H9 (cell line): ENCODE data around the gene ZNF544. TPM values are rescaled to one million over a fixed set of nuclear protein-coding genes. Genes with fewer than 3 reads are reported as not detected.
A peak's percentile ranks its signal among the peaks of the same experiment; 100 is the strongest.

Experiments used
- DNase-seq: peaks from one replicate; pipeline ENCODE4 v3.0.0-alpha.2; 2017
- H2AFZ ChIP-seq: one replicate; pipeline ENCODE4 v1.6.1; 2013; ENCODE audit warnings: mild to moderate bottlenecking, low read length, control low read depth, moderate library complexity
- H2AK5ac ChIP-seq: 2 replicates; pipeline ENCODE4 v1.6.1; 2013; ENCODE audit warnings: low read length, control low read depth, mixed read lengths; ENCODE audit not compliant: insufficient read length
- H2BK120ac ChIP-seq: one replicate; pipeline ENCODE4 v1.6.1; 2013; ENCODE audit warnings: low read depth, mild to moderate bottlenecking, low read length, control low read depth, inconsistent platforms; ENCODE audit not compliant: poor library complexity, severe bottlenecking
- H2BK12ac ChIP-seq: 2 replicates; pipeline ENCODE4 v1.6.1; 2013; ENCODE audit warnings: low read length, control low read depth, mixed read lengths, low read depth; ENCODE audit not compliant: insufficient read length
- H2BK15ac ChIP-seq: 2 replicates; pipeline ENCODE4 v1.6.1; 2013; ENCODE audit warnings: low read depth, low read length, control low read depth
- H2BK20ac ChIP-seq: one replicate; pipeline ENCODE4 v1.6.1; 2013; ENCODE audit warnings: low read depth, mild to moderate bottlenecking, low read length, control low read depth, inconsistent platforms; ENCODE audit not compliant: poor library complexity, severe bottlenecking
- H2BK5ac ChIP-seq: 2 replicates; pipeline ENCODE4 v1.6.1; 2013; ENCODE audit warnings: low read length, control low read depth, mixed read lengths; ENCODE audit not compliant: insufficient read length
- H3K14ac ChIP-seq: 2 replicates; pipeline ENCODE4 v1.6.1; 2013; ENCODE audit warnings: low read length, control low read depth; ENCODE audit not compliant: insufficient read depth
- H3K18ac ChIP-seq: 2 replicates; pipeline ENCODE4 v1.6.1; 2013; ENCODE audit warnings: low read depth, mild to moderate bottlenecking, mixed read lengths, low read length, control low read depth; ENCODE audit not compliant: insufficient read length
- H3K23ac ChIP-seq: 2 replicates; pipeline ENCODE4 v1.6.1; 2013; ENCODE audit warnings: low read length, control low read depth, mixed read lengths, low read depth; ENCODE audit not compliant: insufficient read length
- H3K23me2 ChIP-seq: 2 replicates; pipeline ENCODE4 v1.6.1; 2013; ENCODE audit warnings: low read depth, mild to moderate bottlenecking, mixed read lengths, low read length, control low read depth; ENCODE audit not compliant: insufficient read length, poor library complexity, severe bottlenecking
- H3K27ac ChIP-seq: 2 replicates; pipeline ENCODE4 v1.5.1; 2013; ENCODE audit warnings: low read length, control low read depth, mixed read lengths, low read depth; ENCODE audit not compliant: insufficient read length
- H3K27me3 ChIP-seq: 2 replicates; pipeline ENCODE4 v1.6.1; 2013; ENCODE audit warnings: low read length, control low read depth, inconsistent platforms; ENCODE audit not compliant: insufficient read depth
- H3K4ac ChIP-seq: 2 replicates; pipeline ENCODE4 v1.6.1; 2013; ENCODE audit warnings: low read depth, mild to moderate bottlenecking, control low read depth, inconsistent platforms, low read length, moderate library complexity
- H3K4me1 ChIP-seq: 2 replicates; pipeline ENCODE4 v1.6.1; 2013; ENCODE audit warnings: low read length, control low read depth, inconsistent platforms; ENCODE audit not compliant: insufficient read depth
- H3K4me2 ChIP-seq: 2 replicates; pipeline ENCODE4 v1.6.1; 2013; ENCODE audit warnings: low read length, control low read depth, mixed read lengths; ENCODE audit not compliant: insufficient read length, insufficient read depth
- H3K56ac ChIP-seq: 2 replicates; pipeline ENCODE4 v1.6.1; 2013; ENCODE audit warnings: low read depth, mild to moderate bottlenecking, mixed read lengths, low read length, control low read depth; ENCODE audit not compliant: insufficient read length
- H3K79me1 ChIP-seq: 2 replicates; pipeline ENCODE4 v1.6.1; 2013; ENCODE audit warnings: low read depth, mild to moderate bottlenecking, moderate library complexity, low read length, control low read depth, inconsistent platforms; ENCODE audit not compliant: insufficient read depth, poor library complexity, severe bottlenecking
- H3K79me2 ChIP-seq: 2 replicates; pipeline ENCODE4 v1.6.1; 2013; ENCODE audit warnings: low read length, control low read depth, inconsistent platforms; ENCODE audit not compliant: insufficient read depth
- H3K9ac ChIP-seq: 2 replicates; pipeline ENCODE4 v1.6.1; 2013; ENCODE audit warnings: low read length, control low read depth, mixed read lengths; ENCODE audit not compliant: insufficient read length; ENCODE audit errors: extremely low read depth
- H3K9me3 ChIP-seq: one replicate; pipeline ENCODE4 v1.6.1; 2013; ENCODE audit warnings: low read depth, low read length, inconsistent platforms; ENCODE audit not compliant: control insufficient read depth
- H3T11ph ChIP-seq: one replicate; pipeline ENCODE4 v1.6.1; 2013; ENCODE audit warnings: mild to moderate bottlenecking, low read length, control low read depth, inconsistent platforms
- H4K20me1 ChIP-seq: one replicate; pipeline ENCODE4 v1.6.1; 2013; ENCODE audit not compliant: control insufficient read depth, insufficient read length, insufficient read depth
- H4K5ac ChIP-seq: 2 replicates; pipeline ENCODE4 v1.6.1; 2013; ENCODE audit warnings: low read depth, mild to moderate bottlenecking, mixed read lengths, low read length, control low read depth; ENCODE audit not compliant: insufficient read length
- H4K8ac ChIP-seq: replicated peaks from 2 replicates; pipeline ENCODE4 v1.6.1; 2013; ENCODE audit warnings: low read length, control low read depth, mixed read lengths, low read depth; ENCODE audit not compliant: insufficient read length
- H4K91ac ChIP-seq: 2 replicates; pipeline ENCODE4 v1.6.1; 2013; ENCODE audit warnings: low read depth, mild to moderate bottlenecking, moderate library complexity, mixed read lengths, low read length, control low read depth; ENCODE audit not compliant: insufficient read length
- H3K27ac Mint-ChIP-seq, 3 experiments: 2 replicates in 2 of 3; 3 replicates in 1 of 3; pipeline ENCODE4 v1.8.0; 2020 to 2021; ENCODE audit warnings: mixed read lengths in 3 of 3, mild to moderate bottlenecking in 1 of 3, moderate library complexity in 1 of 3
- H3K27me3 Mint-ChIP-seq: 2 replicates; pipeline ENCODE4 v1.8.0; 2021; ENCODE audit warnings: low read depth, mild to moderate bottlenecking, moderate library complexity, mixed read lengths
- H3K36me3 Mint-ChIP-seq, 3 experiments: 2 replicates in 2 of 3; 3 replicates in 1 of 3; pipeline ENCODE4 v1.8.0; 2020 to 2021; ENCODE audit warnings: low read depth in 3 of 3, mixed read lengths in 3 of 3; ENCODE audit not compliant: insufficient read depth in 1 of 3
- H3K4me1 Mint-ChIP-seq, 2 experiments: 2 replicates each; pipeline ENCODE4 v1.8.0; 2020; ENCODE audit warnings: mixed read lengths in 2 of 2
- H3K4me3 Mint-ChIP-seq, 2 experiments: 2 replicates in 1 of 2; 3 replicates in 1 of 2; pipeline ENCODE4 v1.8.0; 2020 to 2021; ENCODE audit warnings: mild to moderate bottlenecking in 2 of 2, mixed read lengths in 2 of 2, moderate library complexity in 1 of 2
- H3K9me3 Mint-ChIP-seq, 2 experiments: 2 replicates in 1 of 2; 3 replicates in 1 of 2; pipeline ENCODE4 v1.8.0; 2020; ENCODE audit warnings: mild to moderate bottlenecking in 2 of 2, mixed read lengths in 2 of 2, moderate library complexity in 1 of 2
- CTCF ChIP-seq: fragments of 200-600 bp; sonication (generic); conservative IDR thresholded peaks from 3 replicates; pipeline ENCODE4 v1.8.0; 2021; ENCODE audit warnings: antibody characterized with exemption, mild to moderate bottlenecking
- whole genome bisulfite sequencing: extraction: QIAGEN DNeasy Blood & Tissue Kit; methylation state at CpG from one replicate; pipeline ENCODE4 v1.1.7; 2013; ENCODE audit warnings: missing lambda C conversion rate, low lambda C conversion rate, mixed read lengths; ENCODE audit not compliant: insufficient read length; ENCODE audit errors: extremely low coverage; 5-methylcytosine and 5-hydroxymethylcytosine counted together
- total RNA-seq: library from RNA; stranded (reverse); gene quantifications from 2 replicates; pipeline ENCODE4 v1.2.1, GENCODE V29; 2021

Gene ZNF544
- total RNA-seq, 1 experiment from 2014 or later = 97.2 TPM

- Histone ChIP-seq H2BK20ac (no peak overlapping the region), H3K79me2 (no peaks in the 10 kb centered on the region), H2BK12ac (no peak overlapping the region), H3K27me3 (no peaks in the 10 kb centered on the region), H3K27ac (no peak overlapping the region), H3K4me1 (no peaks in the 10 kb centered on the region), H3K14ac (no peak overlapping the region), H4K8ac (no peak overlapping the region), H4K5ac (no peak overlapping the region), H2BK120ac (no peak overlapping the region), H2BK15ac (no peak overlapping the region), H3K23me2 (peaks cover 2% of the 10 kb centered on the region), H2BK5ac (no peak overlapping the region), H2AFZ (no peak overlapping the region), H3K4ac (no peak overlapping the region), H3K9me3 (peaks cover 62% of the 10 kb centered on the region), H3K23ac (no peak overlapping the region), H3K56ac (no peak overlapping the region), H3K4me2 (peak overlapping the region; percentile 35), H3K18ac (no peak overlapping the region), H3K79me1 (no peaks in the 10 kb centered on the region), H4K91ac (no peak overlapping the region), H3T11ph (no peak overlapping the region), H4K20me1 (no peaks in the 10 kb centered on the region), H2AK5ac (no peak overlapping the region), H3K9ac (no peak overlapping the region)
- no peaks in the 10 kb centered on the region; a peak in 1 of 4 replicates for H3K4me1 Mint-ChIP-seq
- H3K27me3 Mint-ChIP-seq = peaks cover 2% of the 10 kb centered on the region; the same call in 1 of the 2 replicates
- H3K9me3 Mint-ChIP-seq = peaks cover 84 to 93% of the 10 kb centered on the region in 2 experiments
- H3K27ac Mint-ChIP-seq = no peak overlapping the region
- WGBS = no CpG with 5 or more reads among the region's 15 CpGs
- TF ChIP-seq CTCF = no peak
- no peak overlapping the region for H3K4me3 Mint-ChIP-seq
- peaks cover 93 to 97% (median 94%) of the 10 kb centered on the region in 3 experiments for H3K36me3 Mint-ChIP-seq
- DNase-seq = no peak
These were observed 24.1 kb upstream of the ZNF544 start for GRCh38 chr19:58204566-58204965.
